Activated T-helper 1 cell treated with anti-CD3 and anti-CD28 coated beads, Interleukin-12 subunit alpha, Interleukin-12 subunit beta, Interleukin-2, Interleukin-4 antibody, amounts not matched to agents 30 ng/mL and 10 ng/mL and 1 ng/mL, durations not matched to agents 14 hours and 24 hours and 36 hours (primary cell): ENCODE results near the gene ELF1. TPM values are rescaled to one million over a fixed set of nuclear protein-coding genes. Genes with fewer than 3 reads are reported as not detected.
A peak's percentile ranks its signal among the peaks of the same experiment; 100 is the strongest.

Experiments
- DNase-seq: peaks from one replicate; pipeline ENCODE4 v3.0.0; 2021; ENCODE audit warnings: low spot score
- H3K27ac Mint-ChIP-seq: one replicate; pipeline ENCODE4 v1.8.0; 2021; ENCODE audit warnings: mild to moderate bottlenecking, mixed read lengths
- H3K27me3 Mint-ChIP-seq: one replicate; pipeline ENCODE4 v1.8.0; 2022; ENCODE audit warnings: mild to moderate bottlenecking, moderate library complexity, mixed read lengths; ENCODE audit not compliant: insufficient read depth
- H3K36me3 Mint-ChIP-seq: one replicate; pipeline ENCODE4 v1.8.0; 2021; ENCODE audit warnings: low read depth, mixed read lengths
- H3K4me1 Mint-ChIP-seq: one replicate; pipeline ENCODE4 v1.8.0; 2021; ENCODE audit warnings: low read depth, mixed read lengths
- H3K4me3 Mint-ChIP-seq: one replicate; pipeline ENCODE4 v1.8.0; 2021; ENCODE audit warnings: mild to moderate bottlenecking, moderate library complexity, mixed read lengths
- H3K9me3 Mint-ChIP-seq: one replicate; pipeline ENCODE4 v1.8.0; 2021; ENCODE audit warnings: mixed read lengths
- intact Hi-C: fragments of 100-400 bp; cut with micrococcal nuclease; formaldehyde crosslinking; loops from one replicate; pipeline ENCODE4 v1.15.1; 2024
- total RNA-seq: library from RNA; stranded (reverse); gene quantifications from 2 replicates; pipeline ENCODE4 v1.2.3, GENCODE V29; 2022

ELF1 gene
- total RNA-seq, 1 donor from 2014 or later: 75.3 TPM

GRCh38 chr13:40968416-40969000, 50.6 kb downstream of the ELF1 start:
- Mint-ChIP-seq H3K4me1 (peaks cover 73% of the 10 kb centered on the region), H3K4me3 (no peak overlapping the region)

GRCh38 chr13:40966298-40966697, 52.8 kb downstream of the ELF1 start:
- no peak overlapping the region for H3K27ac Mint-ChIP-seq
- H3K9me3 Mint-ChIP-seq: no peaks in the 10 kb centered on the region
- DNase-seq: no peak
- peaks cover 71% of the 10 kb centered on the region for H3K4me1 Mint-ChIP-seq
- peaks cover 9% of the 10 kb centered on the region for H3K36me3 Mint-ChIP-seq
- H3K4me3 Mint-ChIP-seq: no peak overlapping the region
- intact Hi-C loops: loop anchor here (2.0 to 10.0 kb wide), 3 partner anchors 13 to 49 kb away; partner anchors contain the start of gene ELF1
- no peaks in the 10 kb centered on the region for H3K27me3 Mint-ChIP-seq

More at GRCh38 chr13:40968416-40969000, 50.6 kb downstream of the ELF1 start:
- H3K27ac Mint-ChIP-seq: no peak overlapping the region
- no peaks in the 10 kb centered on the region for H3K27me3 Mint-ChIP-seq
- peaks cover 10% of the 10 kb centered on the region for H3K36me3 Mint-ChIP-seq
- H3K9me3 Mint-ChIP-seq: no peaks in the 10 kb centered on the region
- intact Hi-C loops: loop anchor here (10.0 kb wide), 1 partner anchor 46 kb away; the partner anchor contains the start of gene ELF1
- DNase-seq: no peak

GRCh38 chr13:40963927-40964326, 55.2 kb downstream of the ELF1 start:
- H3K4me1 Mint-ChIP-seq: peaks cover 57% of the 10 kb centered on the region
- peaks cover 9% of the 10 kb centered on the region for H3K36me3 Mint-ChIP-seq
- peak overlapping the region; percentile 3 for H3K27ac Mint-ChIP-seq
- intact Hi-C loops: loop anchor here (10.0 kb wide), 1 partner anchor 51 kb away; the partner anchor contains the start of gene ELF1
- H3K9me3 Mint-ChIP-seq: no peaks in the 10 kb centered on the region
- no peak overlapping the region for H3K4me3 Mint-ChIP-seq
- no peak for DNase-seq
- H3K27me3 Mint-ChIP-seq: no peaks in the 10 kb centered on the region

- peaks cover 47% of the 10 kb centered on the region for H3K4me1 Mint-ChIP-seq
- peaks cover 26% of the 10 kb centered on the region for H3K36me3 Mint-ChIP-seq
- H3K9me3 Mint-ChIP-seq: peaks cover 5% of the 10 kb centered on the region
- no peaks in the 10 kb centered on the region for H3K27me3 Mint-ChIP-seq
- intact Hi-C loops: loop anchor here (10.0 kb wide), 1 partner anchor 53 kb away; the partner anchor contains the start of gene ELF1
- no peak overlapping the region for H3K4me3 Mint-ChIP-seq
- DNase-seq: no peak
- peak overlapping the region; percentile 45 for H3K27ac Mint-ChIP-seq
Observed at GRCh38 chr13:40961826-40962225, 57.3 kb downstream of the ELF1 start.

- H3K27ac Mint-ChIP-seq: peak overlapping the region; percentile 45
- no peak for DNase-seq
- peaks cover 43% of the 10 kb centered on the region for H3K4me1 Mint-ChIP-seq
- H3K9me3 Mint-ChIP-seq: peaks cover 5% of the 10 kb centered on the region
- intact Hi-C loops: loop anchor here (10.0 kb wide), 1 partner anchor 54 kb away; the partner anchor contains the start of gene ELF1
- H3K27me3 Mint-ChIP-seq: no peaks in the 10 kb centered on the region
- no peak overlapping the region for H3K4me3 Mint-ChIP-seq
- H3K36me3 Mint-ChIP-seq: peaks cover 30% of the 10 kb centered on the region
Observed at GRCh38 chr13:40961214-40961613, 57.9 kb downstream of the ELF1 start.

GRCh38 chr13:40960716-40961115, 58.4 kb downstream of the ELF1 start:
- Mint-ChIP-seq H3K36me3 (peaks cover 30% of the 10 kb centered on the region), H3K4me3 (no peak overlapping the region), H3K9me3 (peaks cover 5% of the 10 kb centered on the region), H3K27ac (no peak overlapping the region), H3K4me1 (peaks cover 43% of the 10 kb centered on the region), H3K27me3 (no peaks in the 10 kb centered on the region)
- intact Hi-C loops: loop anchor here (10.0 kb wide), 1 partner anchor 54 kb away; the partner anchor contains the start of gene ELF1
- no peak for DNase-seq

- intact Hi-C loops: no loop called here
- H3K36me3 Mint-ChIP-seq: peaks cover 34% of the 10 kb centered on the region
- peaks cover 5% of the 10 kb centered on the region for H3K9me3 Mint-ChIP-seq
- H3K27me3 Mint-ChIP-seq: no peaks in the 10 kb centered on the region
- H3K4me1 Mint-ChIP-seq: peaks cover 43% of the 10 kb centered on the region
- no peak for DNase-seq
- no peak overlapping the region for H3K4me3 Mint-ChIP-seq
- no peak overlapping the region for H3K27ac Mint-ChIP-seq
Observed at GRCh38 chr13:40958655-40959054, 60.5 kb downstream of the ELF1 start.

GRCh38 chr13:40946485-40946884, 72.6 kb downstream of the ELF1 start:
- no peak for DNase-seq
- intact Hi-C loops: no loop called here
- Mint-ChIP-seq H3K27me3 (no peaks in the 10 kb centered on the region), H3K4me3 (no peak overlapping the region), H3K36me3 (peaks cover 52% of the 10 kb centered on the region), H3K27ac (no peak overlapping the region), H3K9me3 (no peaks in the 10 kb centered on the region), H3K4me1 (peaks cover 20% of the 10 kb centered on the region)

- intact Hi-C loops: no loop called here
- no peaks in the 10 kb centered on the region for H3K9me3 Mint-ChIP-seq
- H3K4me1 Mint-ChIP-seq: peaks cover 28% of the 10 kb centered on the region
- no peak overlapping the region for H3K27ac Mint-ChIP-seq
- H3K4me3 Mint-ChIP-seq: no peak overlapping the region
- no peaks in the 10 kb centered on the region for H3K27me3 Mint-ChIP-seq
- no peak for DNase-seq
- peaks cover 63% of the 10 kb centered on the region for H3K36me3 Mint-ChIP-seq
Observed at GRCh38 chr13:40943073-40943472, 76.0 kb downstream of the ELF1 start.

GRCh38 chr13:40941581-40941980, 77.5 kb downstream of the ELF1 start:
- intact Hi-C loops: no loop called here
- DNase-seq: no peak
- Mint-ChIP-seq H3K4me3 (no peak overlapping the region), H3K27me3 (no peaks in the 10 kb centered on the region), H3K4me1 (peaks cover 28% of the 10 kb centered on the region), H3K9me3 (no peaks in the 10 kb centered on the region), H3K27ac (no peak overlapping the region), H3K36me3 (peaks cover 57% of the 10 kb centered on the region)

- intact Hi-C loops: no loop called here
- H3K9me3 Mint-ChIP-seq: no peaks in the 10 kb centered on the region
Observed at GRCh38 chr13:40940841-40941240, 78.3 kb downstream of the ELF1 start.

GRCh38 chr13:40933508-40934204, 85.5 kb downstream of the ELF1 start:
- intact Hi-C loops: no loop called here
- peaks cover 22% of the 10 kb centered on the region for H3K4me1 Mint-ChIP-seq
- H3K27ac Mint-ChIP-seq: peak overlapping the region; percentile 64
- peaks cover 40% of the 10 kb centered on the region for H3K36me3 Mint-ChIP-seq
- no peak overlapping the region for H3K4me3 Mint-ChIP-seq
- no peak for DNase-seq
- H3K27me3 Mint-ChIP-seq: no peaks in the 10 kb centered on the region
- H3K9me3 Mint-ChIP-seq: no peaks in the 10 kb centered on the region

More at GRCh38 chr13:40940841-40941240, 78.3 kb downstream of the ELF1 start:
- Mint-ChIP-seq H3K4me1 (peaks cover 28% of the 10 kb centered on the region), H3K4me3 (no peak overlapping the region), H3K27me3 (no peaks in the 10 kb centered on the region), H3K27ac (peak overlapping the region; percentile 48), H3K36me3 (peaks cover 53% of the 10 kb centered on the region)
- no peak for DNase-seq

- H3K36me3 Mint-ChIP-seq: peaks cover 40% of the 10 kb centered on the region
- intact Hi-C loops: no loop called here
- H3K9me3 Mint-ChIP-seq: no peaks in the 10 kb centered on the region
- DNase-seq: no peak
- H3K27ac Mint-ChIP-seq: no peak overlapping the region
- H3K4me1 Mint-ChIP-seq: peaks cover 22% of the 10 kb centered on the region
- H3K27me3 Mint-ChIP-seq: no peaks in the 10 kb centered on the region
- H3K4me3 Mint-ChIP-seq: no peak overlapping the region
Observed at GRCh38 chr13:40932252-40932651, 86.9 kb downstream of the ELF1 start.
